Hepatocyte (in vitro differentiated cells): ENCODE results near the gene FAM78A.

Source experiments
- CTCF ChIP-seq: fragments of 200-600 bp; sonication (generic); IDR thresholded peaks from 2 replicates; pipeline ENCODE4 v1.5.1; 2016; ENCODE audit warnings: antibody characterized with exemption, mild to moderate bottlenecking; ENCODE audit not compliant: poor library complexity
- EZH2 ChIP-seq: fragments of 200-600 bp; sonication (generic); IDR thresholded peaks from 2 replicates; pipeline ENCODE4 v1.6.1; 2016; ENCODE audit warnings: antibody characterized with exemption, mild to moderate bottlenecking, borderline replicate concordance
- EZH2phosphoT487 ChIP-seq: fragments of 200-600 bp; sonication (generic); IDR thresholded peaks from one replicate; pipeline ENCODE4 v1.6.1; 2018; ENCODE audit warnings: antibody characterized with exemption, mild to moderate bottlenecking, low read depth, moderate library complexity; ENCODE audit not compliant: unreplicated experiment, severe bottlenecking

DNA sequence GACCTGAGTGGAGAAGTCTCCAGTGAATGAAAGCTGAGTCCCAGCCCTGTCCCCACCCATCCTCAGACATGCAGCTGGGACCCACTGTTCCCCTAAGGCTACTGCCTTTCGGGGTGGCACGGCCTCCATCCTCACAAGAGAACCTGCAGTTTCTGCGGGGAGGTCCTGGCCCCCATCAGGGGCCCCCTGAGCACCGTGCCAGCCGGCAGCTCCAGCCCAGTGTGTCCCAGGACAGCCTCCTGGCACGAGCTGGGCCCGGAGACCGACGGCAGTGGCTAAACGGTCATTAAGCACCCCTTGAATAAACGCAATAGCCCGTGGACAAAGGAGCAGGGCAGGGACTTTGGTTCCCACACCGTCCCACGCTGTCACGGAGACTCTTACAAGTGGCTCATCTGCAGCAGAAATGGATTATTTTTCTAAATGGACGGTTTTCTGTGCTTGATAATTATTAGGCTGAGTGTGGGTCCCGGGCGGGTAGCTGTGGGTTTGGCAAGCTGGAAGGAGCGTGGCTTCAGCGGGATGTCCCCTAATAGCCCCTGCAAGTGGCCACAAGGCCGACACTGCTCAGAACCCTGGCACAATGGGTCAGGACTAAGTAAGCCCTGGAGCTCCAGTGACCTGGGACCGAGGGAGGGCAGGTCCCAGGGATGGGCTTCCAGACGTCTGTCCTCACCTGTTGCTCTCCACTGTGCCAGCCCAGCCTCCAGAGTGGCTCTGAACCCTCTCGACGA is 17.4 kb downstream of the FAM78A start:
- TF ChIP-seq CTCF (no peak), EZH2 (no peak), EZH2phosphoT487 (no peak)
